Stimulated activated CD4-positive, alpha-beta T cell treated with anti-CD3 and anti-CD28 coated beads, Interleukin-15, amount 100 ng/mL, for 24 hours (primary cell): ENCODE measurements around the gene EFEMP2.

Source experiments
- DNase-seq: peaks from one replicate; pipeline ENCODE4 v3.0.0-alpha.2; 2020

EFEMP2 gene

DNA sequence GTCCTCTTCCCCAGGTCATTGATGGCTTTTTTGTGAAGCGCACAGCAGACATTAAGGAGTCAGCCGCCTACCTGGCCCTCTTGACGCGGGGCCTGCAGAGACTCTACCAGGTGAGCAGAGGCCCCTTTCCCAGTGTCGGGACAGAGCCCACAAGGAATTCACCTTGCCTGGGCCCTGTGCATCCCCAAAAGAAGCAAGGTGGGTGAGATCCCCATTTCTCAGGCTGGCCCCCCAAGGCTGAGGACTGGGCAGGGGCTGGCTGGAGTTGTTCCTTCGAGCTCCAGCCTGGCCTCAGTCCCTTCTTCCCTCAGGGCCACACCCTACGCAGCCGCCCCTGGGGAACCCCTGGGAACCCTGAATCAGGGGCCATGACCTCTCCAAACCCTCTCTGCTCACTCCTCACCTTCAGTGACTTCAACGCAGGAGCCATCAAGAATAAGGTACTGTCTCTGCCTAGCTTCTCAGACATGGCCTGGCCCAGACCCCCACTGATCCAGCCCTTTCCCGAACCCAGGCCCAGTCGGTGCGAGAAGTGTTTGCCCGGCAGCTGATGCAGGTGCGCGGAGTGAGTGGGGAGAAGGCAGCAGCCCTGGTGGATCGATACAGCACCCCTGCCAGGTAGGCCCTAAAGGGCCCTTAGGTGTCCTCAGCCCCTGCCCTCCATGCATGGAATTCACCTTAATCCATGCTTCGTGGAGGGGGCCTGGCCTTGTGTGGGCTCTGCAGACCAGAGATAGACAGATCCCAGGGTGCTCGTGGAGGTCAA lies 7.7 kb downstream of the EFEMP2 start:
- DNase-seq, result no peak

DNA sequence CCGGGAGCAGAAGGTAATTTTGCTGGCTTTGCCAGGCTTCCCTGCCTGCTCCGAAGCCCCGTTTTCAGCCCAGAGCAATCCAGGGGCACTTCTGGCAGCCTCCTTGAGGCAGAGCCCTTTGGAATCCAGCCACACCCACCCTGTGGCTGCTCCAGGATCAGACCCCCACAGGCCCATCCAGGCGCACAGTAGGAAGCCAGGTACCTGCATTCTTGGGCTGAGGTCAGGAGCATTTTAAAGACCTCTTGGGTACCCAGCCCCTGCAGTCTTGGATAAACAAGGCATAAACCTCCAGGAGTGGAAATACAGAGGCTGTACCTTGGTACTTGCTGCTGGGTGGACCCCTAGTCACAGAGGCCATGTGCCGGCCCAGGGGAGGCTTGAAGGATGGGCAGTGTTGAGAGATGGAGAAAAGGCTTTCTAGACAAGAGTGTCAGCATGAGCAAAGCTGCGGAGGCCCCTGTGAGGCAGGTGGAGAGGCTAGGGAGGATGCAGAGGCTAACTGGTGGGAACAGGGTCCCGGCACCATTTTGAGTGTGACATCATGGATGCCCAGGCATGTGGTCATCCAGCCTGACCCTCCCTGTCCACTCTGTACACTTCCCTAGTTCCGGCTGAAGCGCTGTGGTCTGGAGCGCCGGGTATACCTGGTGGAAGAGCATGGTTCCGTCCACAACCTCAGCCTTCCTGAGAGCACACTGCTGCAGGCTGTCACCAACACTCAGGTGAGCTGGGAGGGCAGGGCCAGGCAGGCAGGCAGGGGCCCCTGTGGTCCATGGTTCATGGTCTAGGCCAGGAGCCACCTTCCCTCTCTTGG lies 8.5 kb downstream of the EFEMP2 start:
- DNase-seq, result no peak

DNA sequence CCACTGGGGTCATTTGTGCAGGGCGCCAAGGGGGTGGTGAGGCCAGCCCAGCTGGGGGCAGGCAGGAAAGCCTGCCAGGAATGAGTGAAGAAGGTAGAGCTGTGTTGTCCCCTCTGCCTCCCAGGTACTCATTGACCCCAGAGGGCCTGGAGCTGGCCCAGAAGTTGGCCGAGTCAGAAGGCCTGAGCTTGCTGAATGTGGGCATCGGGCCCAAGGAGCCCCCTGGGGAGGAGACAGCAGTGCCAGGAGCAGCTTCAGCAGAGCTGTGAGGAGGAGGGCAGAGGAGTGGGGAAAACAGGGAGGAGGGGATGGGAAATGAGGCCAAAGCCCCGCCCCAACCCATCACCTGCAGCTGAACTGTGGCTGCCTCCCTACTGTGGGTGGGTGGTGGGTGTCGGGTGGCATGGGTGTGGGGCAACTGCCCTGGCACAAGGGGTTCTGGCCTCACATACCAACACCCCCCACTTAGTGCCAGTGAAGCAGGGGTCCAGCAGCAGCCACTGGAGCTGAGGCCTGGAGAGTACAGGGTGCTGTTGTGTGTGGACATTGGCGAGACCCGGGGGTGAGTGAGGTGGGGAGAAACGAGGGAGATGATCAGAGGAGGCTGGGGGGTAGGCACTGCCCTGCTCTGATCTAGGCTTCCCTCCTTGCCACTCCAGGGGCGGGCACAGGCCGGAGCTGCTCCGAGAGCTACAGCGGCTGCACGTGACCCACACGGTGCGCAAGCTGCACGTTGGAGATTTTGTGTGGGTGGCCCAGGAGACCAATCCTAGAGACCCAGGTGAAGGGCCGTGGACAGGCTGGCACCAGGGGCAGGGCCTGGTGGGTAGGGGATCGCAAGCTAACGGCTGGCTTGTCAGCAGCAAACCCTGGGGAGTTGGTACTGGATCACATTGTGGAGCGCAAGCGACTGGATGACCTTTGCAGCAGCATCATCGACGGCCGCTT lies 9.4 kb downstream of the EFEMP2 start:
- no peak for DNase-seq

DNA sequence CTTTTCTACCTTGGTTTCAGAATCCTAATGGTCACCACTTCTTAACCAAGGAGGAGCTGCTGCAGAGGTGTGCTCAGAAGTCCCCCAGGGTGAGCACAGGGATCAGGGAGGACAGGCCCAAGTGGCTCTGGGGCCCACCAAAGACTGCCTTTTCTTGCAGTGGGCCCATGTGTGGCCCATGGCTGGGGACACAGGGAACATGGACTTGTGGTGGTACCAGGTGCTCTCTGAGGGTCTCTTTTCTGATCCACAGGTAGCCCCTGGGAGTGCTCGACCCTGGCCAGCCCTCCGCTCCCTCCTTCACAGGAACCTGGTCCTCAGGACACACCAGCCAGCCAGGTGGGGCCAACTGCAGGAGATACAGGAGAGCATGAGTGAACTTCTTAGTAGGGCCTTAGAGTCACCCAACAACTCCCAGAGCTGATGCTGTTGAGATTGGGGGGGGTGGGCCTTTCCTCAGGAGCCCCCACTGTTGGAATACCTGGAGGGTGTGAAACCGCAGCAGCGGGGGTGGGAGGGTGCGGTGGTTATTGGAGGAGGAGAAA lies 10.3 kb downstream of the EFEMP2 start:
- DNase-seq, result no peak

DNA sequence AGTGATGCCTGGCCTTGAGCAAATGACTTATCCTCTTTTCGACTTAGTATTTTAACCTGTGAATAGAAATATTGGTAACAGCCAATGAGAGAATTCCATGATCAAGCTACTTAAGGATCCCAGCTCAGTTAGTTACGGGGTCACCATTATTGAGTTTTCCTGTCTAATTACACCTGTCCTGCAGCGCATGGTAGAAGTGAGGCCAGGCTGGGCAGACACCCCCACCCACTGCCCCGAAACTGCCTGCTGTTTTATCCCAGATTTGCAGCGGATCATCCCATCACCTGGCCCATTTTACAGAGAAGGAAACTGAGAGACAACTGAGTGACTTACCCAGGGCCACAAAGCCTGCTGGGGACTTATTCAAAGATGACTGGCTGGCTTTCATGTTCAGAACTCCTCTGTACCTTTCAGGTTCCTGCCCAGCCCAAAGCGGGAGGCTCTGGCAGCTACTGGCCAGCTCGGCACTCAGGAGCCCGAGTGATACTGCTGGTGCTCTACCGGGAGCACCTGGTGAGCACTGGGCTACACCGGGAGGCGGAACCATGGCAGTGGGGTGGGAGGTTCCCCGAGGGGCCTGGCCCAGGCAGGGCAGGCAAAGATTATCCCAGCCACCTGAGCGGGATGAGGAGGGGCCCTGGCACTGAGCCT lies 10.9 kb downstream of the EFEMP2 start:
- DNase-seq, result no peak

DNA sequence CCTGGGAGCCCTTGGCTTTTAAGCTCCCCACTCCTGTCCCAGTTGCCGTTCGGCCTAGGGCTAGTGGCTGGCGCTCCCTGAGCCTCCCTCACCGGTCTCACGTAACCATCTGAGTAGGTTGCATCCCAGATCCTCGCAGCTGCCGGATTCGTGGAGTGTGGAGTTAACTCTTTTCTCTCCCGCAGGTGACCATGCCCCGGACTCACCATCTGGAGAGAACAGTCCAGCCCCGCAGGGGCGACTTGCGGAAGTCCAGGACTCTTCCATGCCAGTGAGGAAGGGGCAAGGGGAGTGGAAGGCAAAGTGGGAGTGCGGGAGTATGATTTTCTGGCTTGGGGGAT lies 11.5 kb downstream of the EFEMP2 start:
- no peak for DNase-seq

DNA sequence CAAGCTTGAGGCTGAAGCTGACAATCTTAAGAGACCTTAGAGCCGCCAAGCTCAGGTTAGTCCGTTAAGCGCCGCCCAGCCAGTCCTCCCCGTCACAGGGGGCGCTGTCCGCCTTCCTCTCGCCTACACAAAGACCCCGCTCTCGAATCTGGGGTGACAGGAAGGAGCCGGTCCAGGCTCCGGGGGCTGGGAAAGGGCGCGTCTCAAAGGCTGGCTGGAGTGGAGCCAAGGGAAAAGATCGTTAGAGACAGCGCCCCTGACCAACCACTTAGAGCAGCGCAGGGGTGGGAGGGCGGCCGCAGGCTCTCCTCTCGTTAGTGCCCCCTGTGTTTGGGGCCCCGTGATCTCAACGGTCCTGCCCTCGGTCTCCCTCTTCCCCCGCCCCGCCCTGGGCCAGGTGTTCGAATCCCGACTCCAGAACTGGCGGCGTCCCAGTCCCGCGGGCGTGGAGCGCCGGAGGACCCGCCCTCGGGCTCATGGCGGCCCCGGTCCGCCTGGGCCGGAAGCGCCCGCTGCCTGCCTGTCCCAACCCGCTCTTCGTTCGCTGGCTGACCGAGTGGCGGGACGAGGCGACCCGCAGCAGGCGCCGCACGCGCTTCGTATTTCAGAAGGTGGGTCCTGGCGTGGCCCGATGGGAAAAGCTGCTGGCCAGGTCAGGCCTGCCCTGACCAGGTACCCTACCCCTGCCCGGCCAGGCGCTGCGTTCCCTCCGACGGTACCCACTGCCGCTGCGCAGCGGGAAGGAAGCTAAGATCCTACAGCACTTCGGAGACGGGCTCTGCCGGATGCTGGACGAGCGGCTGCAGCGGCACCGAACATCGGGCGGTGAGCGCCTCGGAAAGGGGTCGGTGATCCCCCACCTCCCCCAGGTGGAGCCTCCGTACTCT lies 12.1 kb downstream of the EFEMP2 start, which contains the start of gene MUS81:
Gene MUS81 (plus strand): TSS at position 156 of the 887 bp plus-strand sequence. CDS start 321 bp downstream, at position 477.
- peak; percentile 97 for DNase-seq

DNA sequence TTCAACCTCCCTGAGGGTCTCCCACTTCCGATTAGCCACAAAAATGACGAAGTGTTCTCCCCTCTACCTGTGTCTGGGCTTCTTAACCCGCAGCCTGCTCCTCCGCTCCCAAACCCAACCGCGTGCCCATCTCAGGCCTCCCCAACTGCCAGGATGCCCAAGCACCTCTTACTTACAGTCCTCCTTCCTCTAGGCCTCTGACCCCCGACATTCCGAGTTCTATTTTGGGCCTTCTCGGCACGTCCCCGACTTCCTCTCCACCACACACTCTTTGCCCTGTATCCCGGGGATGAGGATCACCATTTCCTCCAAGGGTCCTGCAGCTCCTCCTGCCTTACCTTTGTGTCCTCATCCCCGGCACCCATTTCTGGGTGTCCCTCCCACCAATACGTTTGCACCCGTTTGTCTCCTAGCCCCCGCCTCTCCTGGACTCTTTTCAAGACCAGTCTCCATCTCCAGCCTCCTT lies 12.8 kb downstream of the EFEMP2 start:
- no peak for DNase-seq

DNA sequence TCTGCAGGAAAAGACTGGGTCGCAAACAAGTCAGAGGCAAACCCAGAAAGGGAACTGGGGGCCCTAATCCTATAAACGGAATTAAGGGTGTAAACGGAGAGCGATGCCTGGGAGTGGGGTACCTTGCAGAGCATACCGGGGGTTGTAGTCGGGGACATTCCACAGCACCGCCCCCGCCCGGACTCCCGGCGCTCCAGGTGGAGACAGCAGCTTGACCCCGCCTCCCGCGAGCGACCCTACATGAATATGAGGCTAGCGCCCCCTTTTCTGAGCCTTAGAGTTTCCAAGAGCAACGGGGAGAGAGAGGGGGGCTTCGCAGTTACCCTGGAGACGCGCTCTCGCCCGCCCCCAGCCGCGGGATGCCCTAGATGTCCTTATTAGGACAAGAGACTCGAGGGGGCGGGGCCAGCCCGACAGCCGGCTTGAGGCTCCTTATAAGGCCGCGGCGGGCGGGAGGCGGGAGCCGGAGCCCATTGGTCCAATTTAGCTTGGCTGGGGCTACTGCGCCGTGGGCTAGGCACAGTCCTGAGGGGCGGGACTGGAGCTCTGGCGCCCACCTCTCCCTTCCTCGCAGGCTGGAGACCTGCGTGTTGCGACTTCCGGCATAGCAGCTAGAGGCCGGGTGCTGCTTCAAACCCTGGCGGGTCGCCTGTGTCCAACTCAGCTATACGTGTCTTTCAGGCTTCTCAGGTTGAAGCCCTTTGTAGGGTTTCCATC lies 13.3 kb downstream of the EFEMP2 start:
- DNase-seq, result peak; percentile 100

DNA sequence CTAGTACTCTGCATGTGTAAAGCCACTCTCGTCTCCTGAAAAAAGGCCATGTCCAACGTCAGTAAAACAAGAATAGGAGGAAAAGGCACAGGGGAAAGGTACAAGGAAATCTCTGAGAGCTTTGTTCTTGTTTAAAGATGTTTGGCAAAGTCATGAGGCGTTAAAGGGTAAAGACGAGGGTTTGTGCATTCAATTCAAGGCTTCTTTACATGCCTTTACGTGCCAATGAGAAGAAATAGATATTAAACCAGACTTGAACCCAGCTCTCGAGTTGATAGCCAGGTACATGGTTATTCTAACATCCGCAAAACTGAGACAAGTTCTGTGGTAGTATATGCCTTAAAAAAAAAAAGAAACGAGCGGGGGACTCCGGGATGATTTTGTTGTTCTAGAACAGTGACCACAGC lies 13.9 kb downstream of the EFEMP2 start:
- no peak for DNase-seq

DNA sequence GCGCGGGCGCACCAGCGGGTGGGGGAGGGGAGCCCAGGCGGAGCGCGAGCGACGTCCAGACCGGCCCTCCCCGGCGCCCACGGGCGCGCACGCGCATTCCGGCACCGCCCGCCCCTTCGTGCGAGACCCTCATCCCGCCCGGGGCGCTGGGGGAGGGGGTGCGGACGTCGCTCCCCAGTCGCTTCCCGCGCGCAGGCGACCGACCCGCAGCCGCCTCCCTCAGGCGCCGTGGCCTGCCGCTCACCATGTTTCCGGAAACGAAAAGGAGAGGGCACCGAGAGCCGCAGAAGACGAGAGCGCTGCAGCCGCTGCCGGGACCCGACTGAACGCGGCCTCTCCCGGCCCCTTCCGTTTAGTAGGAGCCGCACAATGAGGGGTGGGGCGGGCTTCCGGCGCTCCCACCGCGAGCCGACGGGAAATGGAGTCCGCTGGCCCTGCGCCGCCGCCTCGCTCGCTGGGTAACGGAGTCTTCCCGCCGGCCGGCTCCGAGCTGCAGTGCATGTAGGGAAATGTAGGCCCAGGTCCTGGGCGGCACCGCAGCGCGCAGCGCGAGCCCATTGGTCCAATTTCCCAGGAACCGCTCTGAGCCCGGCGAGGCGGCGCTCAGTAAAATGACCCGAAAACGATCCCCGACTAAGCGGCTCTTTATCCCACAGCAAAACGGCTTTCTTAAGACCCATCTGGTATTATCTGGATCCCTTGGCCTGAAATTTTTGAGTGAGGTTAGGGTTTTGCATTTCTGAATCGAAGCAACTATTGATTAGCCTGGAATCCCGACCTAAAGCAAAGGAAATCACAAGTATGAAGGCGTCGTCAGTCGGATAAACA lies 14.5 kb downstream of the EFEMP2 start, which contains the start of gene CFL1:
Gene CFL1 (minus strand): TSS at position 328 of the 828 bp plus-strand sequence. CDS start 81 bp downstream, at position 247.
- peak; percentile 99 for DNase-seq

DNA sequence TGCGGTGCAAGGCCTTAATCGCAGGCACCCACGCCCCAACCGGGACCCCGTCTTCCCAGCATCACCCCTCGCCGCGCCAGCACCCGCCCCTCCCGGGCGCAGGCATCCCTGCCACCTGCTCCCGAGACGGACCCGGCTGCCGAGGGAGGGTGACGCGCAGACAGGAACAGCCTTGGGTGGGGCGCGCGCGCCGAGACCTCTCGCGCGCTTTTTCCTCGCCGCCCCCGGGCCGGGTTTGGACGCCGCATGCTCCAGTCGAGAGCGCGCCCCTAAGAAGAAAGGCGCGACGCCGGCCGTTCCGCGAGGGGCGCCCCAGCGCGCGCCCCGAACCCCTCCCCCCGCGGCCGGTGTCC lies 15.1 kb downstream of the EFEMP2 start:
- no peak for DNase-seq

DNA sequence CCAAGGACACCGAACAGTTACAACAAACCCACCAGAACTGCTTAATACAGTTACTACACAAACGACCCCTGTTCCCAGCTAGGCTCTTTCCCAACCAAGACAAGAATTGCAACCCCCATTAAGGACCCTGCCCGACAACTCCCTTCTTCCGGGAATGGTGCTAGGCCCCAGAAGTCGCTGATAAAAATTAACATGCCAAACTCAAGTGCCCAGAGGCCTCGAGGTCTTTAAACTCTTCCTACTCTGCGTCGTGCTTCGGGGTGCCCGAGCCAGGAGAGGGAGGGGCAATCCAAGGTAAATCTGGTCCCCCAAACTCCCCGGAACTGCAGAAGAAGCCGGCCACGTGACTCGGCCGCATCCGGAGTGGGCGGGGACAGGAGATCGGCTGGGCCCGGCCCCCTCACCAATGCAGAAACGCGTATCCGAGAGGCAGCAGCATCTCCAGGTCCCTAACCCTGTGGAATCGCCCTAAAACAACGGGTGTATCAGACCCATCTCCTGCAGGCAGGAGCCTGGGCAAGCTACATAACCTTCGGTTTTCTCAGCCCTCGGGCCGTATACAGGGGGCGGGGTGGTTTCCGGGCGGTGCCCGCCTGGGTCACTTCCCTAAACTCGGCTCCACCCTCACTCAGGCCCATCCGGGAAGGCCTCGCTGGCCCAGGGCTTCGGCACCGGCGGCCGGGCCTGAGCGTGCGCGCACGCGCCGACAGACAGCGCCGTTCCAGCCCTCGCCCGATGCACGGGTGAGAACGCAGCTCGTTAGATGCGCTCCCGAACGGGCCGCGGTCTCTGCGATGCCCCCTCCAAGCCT lies 15.7 kb downstream of the EFEMP2 start:
- peak; percentile 90 for DNase-seq

DNA sequence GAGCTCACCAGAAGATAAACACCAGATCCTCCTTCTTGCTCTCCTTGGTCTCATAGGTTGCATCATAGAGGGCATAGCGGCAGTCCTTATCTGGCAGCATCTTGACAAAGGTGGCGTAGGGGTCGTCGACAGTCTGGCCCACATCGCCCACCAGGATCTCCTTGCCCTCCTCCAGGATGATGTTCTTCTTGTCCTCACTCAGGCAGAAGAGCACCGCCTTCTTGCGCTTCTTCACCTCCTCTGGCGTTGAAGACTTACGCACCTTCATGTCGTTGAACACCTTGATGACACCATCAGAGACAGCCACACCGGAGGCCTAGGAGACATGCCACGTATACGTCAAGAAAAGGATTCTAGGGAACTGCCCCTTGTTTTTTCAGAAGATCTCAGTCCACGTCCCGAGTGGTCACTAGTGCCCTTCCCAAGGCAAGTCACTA lies 16.7 kb downstream of the EFEMP2 start:
- no peak for DNase-seq

DNA sequence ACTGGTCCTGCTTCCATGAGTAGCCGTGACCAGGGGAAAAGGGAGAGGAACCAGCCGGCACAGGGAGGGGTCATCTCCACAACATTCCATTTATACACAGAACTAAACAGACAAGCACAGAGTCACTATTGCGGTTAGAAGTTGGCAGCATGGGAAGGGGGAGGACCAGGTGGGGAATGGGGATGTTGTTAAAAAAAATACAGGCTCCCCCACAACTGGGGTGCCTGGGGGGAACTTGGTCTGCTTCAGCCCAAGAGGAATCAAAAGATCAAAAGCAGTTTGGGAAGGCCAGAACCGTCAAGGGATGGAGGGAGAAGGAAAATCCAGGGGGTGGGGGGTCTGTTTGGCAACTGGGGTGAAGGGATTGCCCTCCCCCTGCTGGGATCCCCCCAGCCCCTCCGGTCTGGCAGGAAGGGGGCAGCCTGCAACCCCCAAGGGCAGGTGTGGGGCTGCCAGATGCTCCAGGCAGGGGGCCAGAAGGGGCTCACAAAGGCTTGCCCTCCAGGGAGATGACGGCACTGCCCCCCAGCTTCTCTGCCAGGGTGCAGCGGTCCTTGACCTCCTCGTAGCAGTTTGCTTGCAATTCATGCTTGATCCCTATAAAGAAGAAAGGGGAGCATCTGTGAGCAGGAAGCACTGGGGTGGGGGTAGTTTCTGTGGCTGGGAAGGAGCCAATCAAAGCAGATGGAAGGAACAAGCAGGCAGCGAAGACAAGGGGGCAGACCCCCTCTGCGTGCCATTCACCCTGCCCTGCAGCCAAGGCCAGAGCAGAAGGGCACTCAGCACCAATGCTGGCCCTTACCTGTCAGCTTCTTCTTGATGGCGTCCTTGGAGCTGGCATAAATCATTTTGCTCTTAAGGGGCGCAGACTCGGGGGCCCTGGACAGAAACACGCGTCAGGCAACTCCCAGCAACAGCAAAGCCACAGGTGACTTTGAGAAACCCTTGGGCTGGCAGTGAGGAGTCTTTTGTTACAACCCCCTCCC lies 17.5 kb downstream of the EFEMP2 start:
- DNase-seq, result no peak

DNA sequence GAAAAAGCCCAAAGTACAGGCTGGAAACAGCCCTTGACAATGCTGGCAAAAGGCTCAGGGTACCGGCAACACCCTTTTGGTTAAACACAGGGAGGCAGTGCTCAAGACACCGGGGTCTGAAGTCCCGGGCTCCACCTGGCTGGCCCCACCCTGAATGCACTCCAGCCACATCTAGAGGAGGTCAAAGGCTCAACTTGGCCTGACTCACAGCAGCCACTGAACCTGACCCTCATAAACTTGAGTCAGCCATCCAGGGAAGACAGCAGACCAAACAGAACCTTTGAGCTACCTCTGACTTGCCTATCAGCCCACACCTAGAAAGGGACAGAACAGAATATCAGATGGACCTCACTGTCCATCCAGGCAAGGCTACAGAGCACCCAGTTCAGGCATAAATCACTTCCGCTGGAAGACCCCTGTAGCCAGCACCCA lies 18.4 kb downstream of the EFEMP2 start:
- no peak for DNase-seq
